ENCODE measurements around the gene EPHA5. TPM values are rescaled to one million over a fixed set of nuclear protein-coding genes. Genes with fewer than 3 reads are reported as not detected.
A peak's percentile ranks its signal among the peaks of the same experiment; 100 is the strongest.

Gene EPHA5
- 1.9 TPM for total RNA-seq (2021; ENCODE audit: unreplicated experiment)
- polyA plus RNA-seq (2012; ENCODE audit: insufficient read length) = 0.67 TPM
- Bru-seq, nascent RNA = percentile 39 among the genes with signal in this experiment
- percentile 34 among the genes with signal in this experiment for BruChase-seq, experiment 1, labeled RNA remaining after a 2-hour chase
- percentile 39 among the genes with signal in this experiment for BruChase-seq, experiment 2, labeled RNA remaining after a 6-hour chase
- long read RNA-seq, partial matches to known transcripts = 3 of 6 reads
- long read RNA-seq, other reads (novel, unspliced or antisense) = 3 of 6 reads

GRCh38 chr4:65670331-65671031 lies at the start of gene EPHA5:
TSS of gene EPHA5 (minus strand) at chr4:65670489. CDS start at chr4:65669742, 747 bp downstream.
- CTCF ChIA-PET = no interaction called here
- intact Hi-C loops (cut with micrococcal nuclease; ENCODE audit: unreplicated experiment) = no loop called here

DNA sequence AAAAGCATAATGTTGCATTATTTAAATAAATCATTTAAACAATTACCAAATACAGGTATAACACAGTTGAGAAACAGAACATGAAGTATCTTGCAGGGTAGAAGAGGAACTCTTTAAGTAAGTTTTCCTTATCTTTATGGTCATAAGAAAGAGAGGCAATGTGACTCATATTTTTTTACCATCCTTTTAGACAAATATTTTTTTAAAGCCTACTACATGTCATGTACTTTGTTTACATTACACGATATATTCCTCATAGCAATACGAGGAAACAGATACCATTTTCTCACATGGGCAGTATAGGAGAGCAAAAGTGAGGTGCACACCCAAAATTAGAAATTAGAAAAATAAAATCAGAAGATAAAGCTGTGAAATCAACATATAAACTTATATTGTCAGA lies 49.3 kb upstream of the EPHA5 start:
- Histone ChIP-seq H3K36me3 (ENCODE audit: control insufficient read depth, insufficient read depth, low read length) (no peaks in the 10 kb centered on the region), H3K9me3 (ENCODE audit: control insufficient read depth, insufficient read depth, low read depth, low read length) (no peaks in the 10 kb centered on the region), H3K4me3 (ENCODE audit: low read depth in 2 of 2, low read length in 2 of 2) (no peak overlapping the region), H3K4me1 (ENCODE audit: control insufficient read depth, insufficient read depth, low read length) (no peaks in the 10 kb centered on the region), H3K27ac (ENCODE audit: low read length) (no peak overlapping the region), H3K27me3 (ENCODE audit: control insufficient read depth, insufficient read depth, low read length) (no peaks in the 10 kb centered on the region)
- no TSS peak for BruUV-seq (replicated peaks)
- ChIA-PET CTCF (no interaction called here), POLR2A (no interaction called here)
- intact Hi-C loops (cut with micrococcal nuclease; ENCODE audit: unreplicated experiment) (no loop called here), in situ Hi-C loops (cut with HindIII; ENCODE audit: low pct_unique_long_range_greater_than_20kb, low sequenced_read_pairs) (no loop called here)
- no peak for ATAC-seq
- no peak for DNase-seq (ENCODE audit: low read depth, low spot score)
- TF ChIP-seq TCF7L2 (IDR thresholded peaks at IDR 0.05; ENCODE audit: low read depth, low read length) = no peak

More at GRCh38 chr4:65670331-65671031, at the start of gene EPHA5:
- BruUV-seq (replicated peaks) = no TSS peak
- H3K4me3 ChIP-seq (ENCODE audit: low read depth in 2 of 2, low read length in 2 of 2) = peak within 1 kb of the TSS; percentile 47 to 53
- peak; percentile 93 for ATAC-seq
- POLR2A ChIA-PET = no interaction called here
- TF ChIP-seq POLR2AphosphoS5 (IDR thresholded peaks at IDR 0.05; ENCODE audit: low read depth, low read length) (no peak), TCF7L2 (IDR thresholded peaks at IDR 0.05; ENCODE audit: low read depth, low read length) (peak; percentile 50; the same call in 1 of the 2 replicates)
- peak within 1 kb of the TSS; percentile 59 for H3K27ac ChIP-seq (ENCODE audit: low read length)
- in situ Hi-C loops (cut with HindIII; ENCODE audit: low pct_unique_long_range_greater_than_20kb, low sequenced_read_pairs) = no loop called here
- H3K4me1 ChIP-seq (ENCODE audit: control insufficient read depth, insufficient read depth, low read length) = no peaks in the 10 kb centered on the region; the same call in 1 of the 2 replicates
- no peak for DNase-seq (ENCODE audit: low read depth, low spot score)
- no peaks in the 10 kb centered on the region for H3K9me3 ChIP-seq (ENCODE audit: control insufficient read depth, insufficient read depth, low read depth, low read length)
- H3K36me3 ChIP-seq (ENCODE audit: control insufficient read depth, insufficient read depth, low read length) = no peaks in the 10 kb centered on the region
- H3K27me3 ChIP-seq (ENCODE audit: control insufficient read depth, insufficient read depth, low read length) = no peaks in the 10 kb centered on the region

DNA sequence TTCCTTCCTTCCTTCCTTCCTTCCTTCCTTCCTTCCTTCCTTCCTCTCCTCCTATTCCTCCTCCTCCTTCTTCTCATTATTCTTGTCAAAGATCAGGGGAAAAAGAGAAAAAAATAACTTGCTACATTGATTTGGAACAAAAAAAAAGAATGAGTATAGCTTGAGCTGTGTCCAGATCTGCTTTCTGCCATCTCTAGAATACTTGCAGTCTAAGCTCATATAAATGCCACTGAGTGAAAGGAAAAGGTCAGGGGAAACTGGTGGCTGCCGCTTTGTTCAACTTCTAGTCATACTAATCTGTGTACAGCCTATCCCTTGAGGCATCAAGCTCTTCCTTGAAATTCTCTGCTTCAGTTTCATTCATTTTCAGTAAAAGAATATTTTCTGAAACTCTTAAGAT lies 28.3 kb upstream of the EPHA5 start:
- ATAC-seq = no peak
- DNase-seq (ENCODE audit: low read depth, low spot score) = no peak
- Histone ChIP-seq H3K27me3 (ENCODE audit: control insufficient read depth, insufficient read depth, low read length) (no peaks in the 10 kb centered on the region), H3K27ac (ENCODE audit: low read length) (no peak overlapping the region), H3K4me1 (ENCODE audit: control insufficient read depth, insufficient read depth, low read length) (no peaks in the 10 kb centered on the region), H3K36me3 (ENCODE audit: control insufficient read depth, insufficient read depth, low read length) (no peaks in the 10 kb centered on the region), H3K4me3 (ENCODE audit: low read depth in 2 of 2, low read length in 2 of 2) (no peak overlapping the region), H3K9me3 (ENCODE audit: control insufficient read depth, insufficient read depth, low read depth, low read length) (no peaks in the 10 kb centered on the region)
- no TSS peak for BruUV-seq (replicated peaks)
- ChIA-PET POLR2A (no interaction called here), CTCF (no interaction called here)
- in situ Hi-C loops (cut with HindIII; ENCODE audit: low pct_unique_long_range_greater_than_20kb, low sequenced_read_pairs) (no loop called here), intact Hi-C loops (cut with micrococcal nuclease; ENCODE audit: unreplicated experiment) (no loop called here)
- TF ChIP-seq CTCF (IDR thresholded peaks at IDR 0.05) = no peak

DNA sequence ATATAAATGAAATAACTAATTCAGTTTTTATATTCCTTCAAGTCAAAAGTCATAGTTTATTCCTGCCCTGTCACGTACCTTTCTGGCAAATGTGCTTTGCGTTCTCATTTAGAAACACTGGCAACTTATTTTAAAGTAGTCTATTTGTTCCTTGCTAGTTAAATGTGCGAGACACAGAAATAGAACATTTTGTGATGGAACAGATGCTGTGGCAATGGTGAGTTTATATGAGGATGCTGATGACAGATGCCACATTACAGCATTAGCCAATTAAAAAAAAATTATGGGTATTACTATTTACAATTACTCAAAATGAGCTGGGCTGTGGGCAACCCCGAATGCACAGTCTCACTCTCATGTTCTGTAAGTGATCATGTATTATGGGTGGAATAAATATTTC lies 26.1 kb upstream of the EPHA5 start:
- TF ChIP-seq, protein P1, sequence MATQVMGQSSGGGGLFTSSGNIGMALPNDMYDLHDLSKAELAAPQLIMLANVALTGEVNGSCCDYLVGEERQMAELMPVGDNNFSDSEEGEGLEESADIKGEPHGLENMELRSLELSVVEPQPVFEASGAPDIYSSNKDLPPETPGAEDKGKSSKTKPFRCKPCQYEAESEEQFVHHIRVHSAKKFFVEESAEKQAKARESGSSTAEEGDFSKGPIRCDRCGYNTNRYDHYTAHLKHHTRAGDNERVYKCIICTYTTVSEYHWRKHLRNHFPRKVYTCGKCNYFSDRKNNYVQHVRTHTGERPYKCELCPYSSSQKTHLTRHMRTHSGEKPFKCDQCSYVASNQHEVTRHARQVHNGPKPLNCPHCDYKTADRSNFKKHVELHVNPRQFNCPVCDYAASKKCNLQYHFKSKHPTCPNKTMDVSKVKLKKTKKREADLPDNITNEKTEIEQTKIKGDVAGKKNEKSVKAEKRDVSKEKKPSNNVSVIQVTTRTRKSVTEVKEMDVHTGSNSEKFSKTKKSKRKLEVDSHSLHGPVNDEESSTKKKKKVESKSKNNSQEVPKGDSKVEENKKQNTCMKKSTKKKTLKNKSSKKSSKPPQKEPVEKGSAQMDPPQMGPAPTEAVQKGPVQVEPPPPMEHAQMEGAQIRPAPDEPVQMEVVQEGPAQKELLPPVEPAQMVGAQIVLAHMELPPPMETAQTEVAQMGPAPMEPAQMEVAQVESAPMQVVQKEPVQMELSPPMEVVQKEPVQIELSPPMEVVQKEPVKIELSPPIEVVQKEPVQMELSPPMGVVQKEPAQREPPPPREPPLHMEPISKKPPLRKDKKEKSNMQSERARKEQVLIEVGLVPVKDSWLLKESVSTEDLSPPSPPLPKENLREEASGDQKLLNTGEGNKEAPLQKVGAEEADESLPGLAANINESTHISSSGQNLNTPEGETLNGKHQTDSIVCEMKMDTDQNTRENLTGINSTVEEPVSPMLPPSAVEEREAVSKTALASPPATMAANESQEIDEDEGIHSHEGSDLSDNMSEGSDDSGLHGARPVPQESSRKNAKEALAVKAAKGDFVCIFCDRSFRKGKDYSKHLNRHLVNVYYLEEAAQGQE (IDR thresholded peaks at IDR 0.05; ENCODE audit: insufficient read depth in 1 of 2, low read depth in 2 of 2, low read length in 1 of 2) = no peak
- Histone ChIP-seq H3K9me3 (ENCODE audit: control insufficient read depth, insufficient read depth, low read depth, low read length) (no peaks in the 10 kb centered on the region), H3K27me3 (ENCODE audit: control insufficient read depth, insufficient read depth, low read length) (no peaks in the 10 kb centered on the region), H3K4me1 (ENCODE audit: control insufficient read depth, insufficient read depth, low read length) (no peaks in the 10 kb centered on the region), H3K36me3 (ENCODE audit: control insufficient read depth, insufficient read depth, low read length) (no peaks in the 10 kb centered on the region), H3K4me3 (ENCODE audit: low read depth in 2 of 2, low read length in 2 of 2) (no peak overlapping the region), H3K27ac (ENCODE audit: low read length) (no peak overlapping the region)
- in situ Hi-C loops (cut with HindIII; ENCODE audit: low pct_unique_long_range_greater_than_20kb, low sequenced_read_pairs) (no loop called here), intact Hi-C loops (cut with micrococcal nuclease; ENCODE audit: unreplicated experiment) (no loop called here)
- ChIA-PET POLR2A (no interaction called here), CTCF (no interaction called here)
- no TSS peak for BruUV-seq (replicated peaks)
- DNase-seq (ENCODE audit: low read depth, low spot score) (no peak), ATAC-seq (no peak)
